OCI-LY1 (cell line): ENCODE results near the gene MARS1.
A peak's percentile ranks its signal among the peaks of the same experiment; 100 is the strongest.

Experiments used
- H2AFZ ChIP-seq: fragments of 200-600 bp; sonication (generic), shearing (Covaris generic); 2 replicates; pipeline ENCODE4 v1.6.0; 2014; ENCODE audit warnings: antibody characterized with exemption, mild to moderate bottlenecking, low read length
- H3F3A ChIP-seq: fragments of 200-600 bp; sonication (generic), shearing (Covaris generic); 2 replicates; pipeline ENCODE4 v1.6.0; 2014; ENCODE audit warnings: mild to moderate bottlenecking, antibody characterized with exemption, low read length, moderate library complexity; ENCODE audit not compliant: insufficient read depth
- H3K27ac ChIP-seq: fragments of 200-600 bp; sonication (generic); 2 replicates; pipeline ENCODE4 v1.5.1; 2014; ENCODE audit warnings: low read length, mixed run types, mild to moderate bottlenecking, low read depth; ENCODE audit not compliant: poor library complexity, severe bottlenecking
- H3K27me3 ChIP-seq: fragments of 200-600 bp; sonication (generic); 2 replicates; pipeline ENCODE4 v1.6.0; 2014; ENCODE audit warnings: antibody characterized with exemption, mild to moderate bottlenecking, low read length, moderate library complexity; ENCODE audit not compliant: insufficient read depth
- H3K36me3 ChIP-seq: fragments of 200-600 bp; sonication (generic); 2 replicates; pipeline ENCODE4 v1.6.1; 2014; ENCODE audit warnings: mild to moderate bottlenecking, antibody characterized with exemption, low read length, moderate library complexity, mixed read lengths; ENCODE audit not compliant: insufficient read depth
- H3K4me1 ChIP-seq: fragments of 200-600 bp; sonication (generic); 2 replicates; pipeline ENCODE4 v1.5.1; 2014; ENCODE audit warnings: mild to moderate bottlenecking, low read length, moderate library complexity; ENCODE audit not compliant: insufficient read depth, severe bottlenecking
- H3K4me2 ChIP-seq: fragments of 200-600 bp; sonication (generic), shearing (Covaris generic); 2 replicates; pipeline ENCODE4 v1.6.1; 2014; ENCODE audit warnings: low read length
- H3K4me3 ChIP-seq: fragments of 200-600 bp; sonication (generic); 2 replicates; pipeline ENCODE4 v1.5.1; 2014; ENCODE audit warnings: low read length, low read depth, mild to moderate bottlenecking, mixed read lengths; ENCODE audit not compliant: poor library complexity, severe bottlenecking
- H3K79me2 ChIP-seq: fragments of 200-600 bp; shearing (Covaris generic); 2 replicates; pipeline ENCODE4 v1.6.1; 2016; ENCODE audit warnings: mixed run types, low read length, mixed read lengths; ENCODE audit not compliant: insufficient read depth
- H3K9ac ChIP-seq: fragments of 200-600 bp; sonication (generic), shearing (Covaris generic); 2 replicates; pipeline ENCODE4 v1.6.1; 2014; ENCODE audit warnings: mild to moderate bottlenecking, low read length, mixed read lengths
- H3K9me2 ChIP-seq: fragments of 200-600 bp; sonication (generic), shearing (Covaris generic); 2 replicates; pipeline ENCODE4 v1.6.1; 2014; ENCODE audit warnings: low read depth, mild to moderate bottlenecking, low read length, mixed read lengths
- H3K9me3 ChIP-seq: fragments of 200-600 bp; shearing (Covaris generic); 2 replicates; pipeline ENCODE4 v1.6.1; 2014; ENCODE audit warnings: low read length, mixed read lengths
- H4K20me1 ChIP-seq: fragments of 200-600 bp; sonication (generic), shearing (Covaris generic); 2 replicates; pipeline ENCODE4 v1.6.0; 2016; ENCODE audit warnings: mild to moderate bottlenecking, low read length; ENCODE audit not compliant: insufficient read depth
- CTCF ChIP-seq: fragments of 200-600 bp; sonication (generic), shearing (Covaris generic); IDR thresholded peaks from 2 replicates; pipeline ENCODE4 v1.5.1; 2017; ENCODE audit warnings: mild to moderate bottlenecking, antibody characterized with exemption, low read length, moderate library complexity, mixed read lengths
- EZH2 ChIP-seq: fragments of 200-600 bp; sonication (generic), shearing (Covaris generic); IDR thresholded peaks from 2 replicates; pipeline ENCODE4 v1.8.0; 2017; ENCODE audit warnings: borderline replicate concordance, mixed run types, mild to moderate bottlenecking, antibody characterized with exemption, low read length, moderate library complexity, mixed read lengths

MARS1 gene

GRCh38 chr12:57488402-57489156, 711 bp downstream of the MARS1 start:
- Histone ChIP-seq H3K9me2 (no peaks in the 10 kb centered on the region), H3F3A (no peaks in the 10 kb centered on the region), H3K79me2 (peaks cover 16% of the 10 kb centered on the region), H3K4me3 (peak overlapping the region; percentile 97), H3K9ac (peak overlapping the region; percentile 98), H3K27ac (peak overlapping the region; percentile 30), H3K4me2 (peak overlapping the region; percentile 92), H3K9me3 (no peaks in the 10 kb centered on the region), H3K27me3 (no peaks in the 10 kb centered on the region), H3K4me1 (peaks cover 17% of the 10 kb centered on the region), H3K36me3 (peaks cover 42% of the 10 kb centered on the region), H2AFZ (no peak overlapping the region), H4K20me1 (no peaks in the 10 kb centered on the region)
- no peak for TF ChIP-seq EZH2
- TF ChIP-seq CTCF: no peak

GRCh38 chr12:57489157-57489641, 1.3 kb downstream of the MARS1 start:
- no peaks in the 10 kb centered on the region for H4K20me1 ChIP-seq
- H3K27me3 ChIP-seq: no peaks in the 10 kb centered on the region
- no peaks in the 10 kb centered on the region for H3K9me3 ChIP-seq
- no peaks in the 10 kb centered on the region for H3K9me2 ChIP-seq
- H3K9ac ChIP-seq: peak overlapping the region; percentile 98
- H3K4me3 ChIP-seq: peak overlapping the region; percentile 97
- H3K4me2 ChIP-seq: peak overlapping the region; percentile 92
- TF ChIP-seq CTCF (no peak), EZH2 (no peak)
- H3K79me2 ChIP-seq: peaks cover 16% of the 10 kb centered on the region
- no peak overlapping the region for H2AFZ ChIP-seq
- no peaks in the 10 kb centered on the region for H3F3A ChIP-seq
- peaks cover 46% of the 10 kb centered on the region for H3K36me3 ChIP-seq
- no peak overlapping the region for H3K27ac ChIP-seq
- peaks cover 17% of the 10 kb centered on the region for H3K4me1 ChIP-seq

- Histone ChIP-seq H3K4me3 (no peak overlapping the region), H3K4me1 (peaks cover 17% of the 10 kb centered on the region), H3K27ac (no peak overlapping the region), H3F3A (no peaks in the 10 kb centered on the region), H3K36me3 (peaks cover 47% of the 10 kb centered on the region), H3K27me3 (no peaks in the 10 kb centered on the region), H4K20me1 (no peaks in the 10 kb centered on the region), H2AFZ (no peak overlapping the region), H3K79me2 (peaks cover 16% of the 10 kb centered on the region), H3K9me3 (no peaks in the 10 kb centered on the region), H3K9ac (no peak overlapping the region), H3K4me2 (no peak overlapping the region), H3K9me2 (no peaks in the 10 kb centered on the region)
- no peak for TF ChIP-seq EZH2
- no peak for TF ChIP-seq CTCF
Observed at GRCh38 chr12:57490126-57490525, 2.3 kb downstream of the MARS1 start.
